K562 (cell line): Measurements from ENCODE around the gene NUAK1.

Experiments
- CTCF ChIP-seq, 3 experiments: IDR thresholded peaks in 2 of 3; conservative IDR thresholded peaks in 1 of 3; 2 replicates each; pipeline ENCODE4 v1.5.1; 2011 to 2012; ENCODE audit warnings: low read length in 3 of 3, mild to moderate bottlenecking in 3 of 3, control low read depth in 2 of 3, improper control_type of control experiment in 1 of 3, inconsistent platforms in 1 of 3, low read depth in 1 of 3, mixed read lengths in 1 of 3, moderate library complexity in 1 of 3; ENCODE audit not compliant: insufficient read depth in 2 of 3
- IRF1 ChIP-seq: sonication (generic); formaldehyde crosslinking; IDR thresholded peaks from 2 replicates; pipeline ENCODE4 v1.8.0; 2022; ENCODE audit warnings: missing genetic modification reagents, mild to moderate bottlenecking, borderline replicate concordance
- RBFOX2 ChIP-seq: fragments of 200-400 bp; formaldehyde crosslinking; IDR thresholded peaks from 2 replicates; pipeline ENCODE4 v1.6.1; 2017; ENCODE audit warnings: low read depth, mild to moderate bottlenecking, low read length, moderate library complexity
- SIN3B ChIP-seq: fragments of 450-650 bp; IDR thresholded peaks from 2 replicates; pipeline ENCODE4 v1.6.1; 2017; ENCODE audit warnings: low read depth, mild to moderate bottlenecking, moderate library complexity
- TEAD1 ChIP-seq, 2 experiments: fragments of 450-650 bp in 1 of 2; sonication (generic) in 1 of 2; formaldehyde crosslinking; IDR thresholded peaks; 2 replicates each; pipeline versions ENCODE4 v1.4.0 to v1.8.0; 2020 to 2022; ENCODE audit warnings: mild to moderate bottlenecking in 2 of 2, missing genetic modification reagents in 1 of 2
- ZNF277 ChIP-seq: fragments of 250-450 bp; sonication (Bioruptor Pico); IDR thresholded peaks from 2 replicates; pipeline ENCODE4 v1.8.0; 2022; ENCODE audit warnings: inconsistent platforms, mild to moderate bottlenecking, moderate library complexity, borderline replicate concordance
- ZNF318 ChIP-seq, 2 experiments: fragments of 450-650 bp; IDR thresholded peaks; 2 replicates each; pipeline ENCODE4 v1.6.1; 2016; ENCODE audit warnings: mild to moderate bottlenecking in 2 of 2, borderline replicate concordance in 1 of 2, low read depth in 1 of 2, moderate library complexity in 1 of 2
- TF ChIP-seq, protein P1 (sequence below), 3 experiments: fragments of 200-800 bp in 1 of 3; sonication (Bioruptor generic) in 1 of 3; sonication (generic) in 1 of 3; formaldehyde crosslinking in 1 of 3; IDR thresholded peaks; 2 replicates each; pipeline versions ENCODE4 v1.6.1 to v1.8.0; 2016 to 2022; ENCODE audit warnings: mild to moderate bottlenecking in 2 of 3, missing compliant biosample characterization in 2 of 3, missing genetic modification characterization in 2 of 3, missing genetic modification reagents in 1 of 3

GRCh38 chr12:106044773-106045172 lies 94.0 kb downstream of the NUAK1 start:
- no peak for TF ChIP-seq TEAD1 (CRISPR knock-in tag; IDR thresholded peaks at IDR 0.05)
- TF ChIP-seq CTCF (IDR thresholded peaks at IDR 0.05 in 2 of 3, conservative IDR thresholded peaks at IDR 0.05 in 1 of 3; ENCODE audit: insufficient read depth in 2 of 3, low read depth in 1 of 3, low read length in 3 of 3), result no peak
- TF ChIP-seq ZNF318 (IDR thresholded peaks at IDR 0.05; ENCODE audit: borderline replicate concordance in 1 of 2, low read depth in 1 of 2), result no peak
- TF ChIP-seq SIN3B, result no peak
- no peak for TF ChIP-seq IRF1 (CRISPR knock-in tag)
- no peak for TF ChIP-seq RBFOX2
- TF ChIP-seq, protein P1, sequence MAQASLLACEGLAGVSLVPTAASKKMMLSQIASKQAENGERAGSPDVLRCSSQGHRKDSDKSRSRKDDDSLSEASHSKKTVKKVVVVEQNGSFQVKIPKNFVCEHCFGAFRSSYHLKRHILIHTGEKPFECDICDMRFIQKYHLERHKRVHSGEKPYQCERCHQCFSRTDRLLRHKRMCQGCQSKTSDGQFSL (CRISPR knock-in tag; IDR thresholded peaks at IDR 0.05), result no peak
- TF ChIP-seq, protein P1 (tag; IDR thresholded peaks at IDR 0.05), result no peak
- no peak for TF ChIP-seq ZNF277
